ENCODE measurements around the gene DCUN1D2.
"Not testable (repeated sequence)": the region's sequence is repeated elsewhere in the genome, so short reads cannot be mapped to it uniquely, and the experiment has no call there.

Gene DCUN1D2

GRCh38 chr13:113442354-113442984, 48.0 kb downstream of the DCUN1D2 start:
- no peak for DNase-seq

GRCh38 chr13:113441661-113442060, 48.9 kb downstream of the DCUN1D2 start:
- no peak for DNase-seq

- DNase-seq = no peak
Observed at GRCh38 chr13:113437408-113438010, 53.0 kb downstream of the DCUN1D2 start.

- not testable (repeated sequence) for DNase-seq
Observed at GRCh38 chr13:113436866-113437265, 53.6 kb downstream of the DCUN1D2 start.

- not testable (repeated sequence) for DNase-seq
Observed at GRCh38 chr13:113435907-113436306, 54.6 kb downstream of the DCUN1D2 start.

GRCh38 chr13:113433391-113433916, 57.1 kb downstream of the DCUN1D2 start:
- no peak for DNase-seq

GRCh38 chr13:113432506-113433270, 57.8 kb downstream of the DCUN1D2 start:
- no peak for DNase-seq

- DNase-seq = no peak
Observed at GRCh38 chr13:113431171-113431570, 59.3 kb downstream of the DCUN1D2 start.

- DNase-seq = no peak
Observed at GRCh38 chr13:113430378-113431110, 60.0 kb downstream of the DCUN1D2 start.

- DNase-seq = no peak
Observed at GRCh38 chr13:113429608-113429985, 60.9 kb downstream of the DCUN1D2 start.

- DNase-seq = no peak
Observed at GRCh38 chr13:113428871-113429607, 61.5 kb downstream of the DCUN1D2 start.

- DNase-seq = no peak
Observed at GRCh38 chr13:113428469-113428865, 62.0 kb downstream of the DCUN1D2 start.

- no peak for DNase-seq
Observed at GRCh38 chr13:113427562-113428468, 62.7 kb downstream of the DCUN1D2 start.

- no peak for DNase-seq
Observed at GRCh38 chr13:113426591-113426986, 63.9 kb downstream of the DCUN1D2 start.

- no peak for DNase-seq
Observed at GRCh38 chr13:113425941-113426590, 64.4 kb downstream of the DCUN1D2 start.

GRCh38 chr13:113423520-113424163, 66.9 kb downstream of the DCUN1D2 start:
- DNase-seq = no peak

- DNase-seq = no peak
Observed at GRCh38 chr13:113422807-113423519, 67.5 kb downstream of the DCUN1D2 start.

- no peak for DNase-seq
Observed at GRCh38 chr13:113421673-113422270, 68.7 kb downstream of the DCUN1D2 start.

Measured in activated CD4-positive, alpha-beta T cell treated with anti-CD3 and anti-CD28 coated beads, Interleukin-2, amount 50 U/mL, for 1 hour (primary cell).